ENCODE results near the gene SQSTM1. TPM values are rescaled to one million over a fixed set of nuclear protein-coding genes. Genes with fewer than 3 reads are reported as not detected.

The SQSTM1 gene
- total and polyA plus RNA-seq, 2 of the 8 experiments (the other 6 are each of a cell fraction or from before 2014, with no cell fraction given) = 78.6 to 110 TPM

- H3K27ac ChIP-seq (ENCODE audit: low read depth, low read length) = 0 out of 2 replicates have a peak overlapping the region, but pooled peaks have one; percentile 27
- H4K8ac ChIP-seq (ENCODE audit: extremely low read depth, insufficient read depth, low read length) = no peak overlapping the region; the same call in 1 of the 2 replicates
- H3K79me1 ChIP-seq (ENCODE audit: low read depth, low read length) = peaks cover 8% of the 10 kb centered on the region
- H4K20me1 ChIP-seq (replicated peaks in 1 of 2; ENCODE audit: control insufficient read depth in 1 of 2, insufficient read depth in 2 of 2, low read length in 2 of 2) = peaks cover 8 to 25% of the 10 kb centered on the region in 2 experiments
- POLR2A ChIA-PET (ENCODE audit: partially characterized antibody) = interaction anchor here (1.2 to 3.1 kb wide), 3 partner anchors 9 to 22 kb away, joined by 3 to 9 read pairs (median 5); no protein-coding TSS in a partner anchor
- H2AK5ac ChIP-seq (ENCODE audit: low read depth, low read length) = no peak overlapping the region
- no peak overlapping the region for H2BK120ac ChIP-seq (replicated peaks; ENCODE audit: low read depth, low read length)
- no peak overlapping the region for H3K4me3 ChIP-seq (ENCODE audit: extremely low read depth in 1 of 4, insufficient read depth in 2 of 4, low read depth in 3 of 4, low read length in 4 of 4)
- no peak overlapping the region for H3K23ac ChIP-seq (ENCODE audit: insufficient read length)
- H3K23me2 ChIP-seq (ENCODE audit: low read depth, low read length) = peaks cover 2% of the 10 kb centered on the region; the same call in 1 of the 2 replicates
- H3K9me3 ChIP-seq (ENCODE audit: insufficient read depth in 2 of 2, low read depth in 1 of 2, low read length in 1 of 2) = no peaks in the 10 kb centered on the region
- CTCF ChIA-PET (ENCODE audit: partially characterized antibody) = interaction anchor here (0.8 to 1.4 kb wide), 3 partner anchors 22 to 45 kb away, joined by 3 read pairs; no protein-coding TSS in a partner anchor
- H3K18ac ChIP-seq (ENCODE audit: extremely low read depth, low read length) = no peak overlapping the region
- H2AFZ ChIP-seq (ENCODE audit: low read length) = no peak overlapping the region
- DNase-seq (ENCODE audit: low read depth in 1 of 2, low spot score in 2 of 2) = no peak
- TF ChIP-seq MAFK (IDR thresholded peaks at IDR 0.05; ENCODE audit: low read depth, low read length) (no peak), CTBP2 (IDR thresholded peaks at IDR 0.05; ENCODE audit: borderline replicate concordance, insufficient read depth, insufficient read length, low read length) (no peak), EZH2 (IDR thresholded peaks at IDR 0.05; ENCODE audit: low read depth, low read length, severe bottlenecking) (no peak), POLR2A (IDR thresholded peaks at IDR 0.05; ENCODE audit: control extremely low read depth in 1 of 2, low read depth in 2 of 2, low read length in 2 of 2) (peak in 1 of 2 experiments; percentile 21; a peak in 2 of 3 replicates), POLR2AphosphoS5 (IDR thresholded peaks at IDR 0.05; ENCODE audit: low read depth, low read length) (peak; percentile 5; the same call in 1 of the 2 replicates), NANOG (IDR thresholded peaks at IDR 0.05; ENCODE audit: insufficient read depth, low read depth, low read length, poor library complexity, severe bottlenecking) (no peak)
- H2BK12ac ChIP-seq (ENCODE audit: low read depth, low read length) = no peak overlapping the region
- H3K14ac ChIP-seq (ENCODE audit: insufficient read length) = no peak overlapping the region
- no peak overlapping the region for H2BK15ac ChIP-seq (ENCODE audit: low read length)
- H3K27me3 ChIP-seq (replicated peaks in 1 of 4; ENCODE audit: control insufficient read depth in 3 of 4, extremely low read depth in 1 of 4, insufficient read depth in 3 of 4, low read length in 3 of 4) = no peaks in the 10 kb centered on the region
- no peak overlapping the region for H3K9ac ChIP-seq (replicated peaks in 1 of 4; ENCODE audit: extremely low read depth in 1 of 4, low read depth in 3 of 4, low read length in 3 of 4)
- H3K4me2 ChIP-seq (ENCODE audit: insufficient read depth in 1 of 2, low read depth in 2 of 2, low read length in 2 of 2) = no peak overlapping the region
- H4K91ac ChIP-seq (replicated peaks; ENCODE audit: insufficient read length, low read length) = no peak overlapping the region
- no peak overlapping the region for H4K5ac ChIP-seq (ENCODE audit: insufficient read length, low read depth, low read length)
- H3K56ac ChIP-seq (replicated peaks; ENCODE audit: insufficient read length, low read depth, low read length) = no peak overlapping the region
- peaks cover 5 to 26% (median 25%) of the 10 kb centered on the region in 4 experiments for H3K4me1 ChIP-seq (replicated peaks in 1 of 4; ENCODE audit: control insufficient read depth in 3 of 4, insufficient read depth in 4 of 4, low read length in 3 of 4)
- H3K36me3 ChIP-seq (ENCODE audit: control insufficient read depth in 2 of 4, insufficient read depth in 4 of 4, low read length in 3 of 4) = peaks cover 10 to 54% (median 37%) of the 10 kb centered on the region in 4 experiments
- no peak overlapping the region for H2BK5ac ChIP-seq (ENCODE audit: low read depth, low read length)
- 95% methylated on average over 22 of the region's 22 CpGs; no CpG with 5 or more reads in 1 of the 2 experiments for WGBS, 2 experiments (ENCODE audit: extremely low coverage in 1 of 2, insufficient coverage in 1 of 2, insufficient read length in 1 of 2, insufficient replicate concordance in 2 of 2, low coverage in 1 of 2, low lambda C conversion rate in 2 of 2, missing lambda C conversion rate in 1 of 2)
- H2BK20ac ChIP-seq (ENCODE audit: low read length) = no peak overlapping the region
- no peak overlapping the region for H3K4ac ChIP-seq (replicated peaks; ENCODE audit: insufficient read length, low read depth, low read length)
- H3K79me2 ChIP-seq (ENCODE audit: control insufficient read depth in 1 of 2, insufficient read depth in 2 of 2, low read length in 2 of 2) = peaks cover 4 to 28% of the 10 kb centered on the region in 2 experiments; a peak in 2 of 4 replicates
- no peak for FAIRE-seq
Observed at GRCh38 chr5:179823937-179824744, 3.4 kb downstream of the SQSTM1 start.

Data from H1 (cell line).